ENCODE measurements around the gene CCDC97. TPM values are rescaled to one million over a fixed set of nuclear protein-coding genes. Genes with fewer than 3 reads are reported as not detected.

CCDC97 gene
- total RNA-seq, 2 donors from 2014 or later, result 35.1 to 40.9 TPM

DNA sequence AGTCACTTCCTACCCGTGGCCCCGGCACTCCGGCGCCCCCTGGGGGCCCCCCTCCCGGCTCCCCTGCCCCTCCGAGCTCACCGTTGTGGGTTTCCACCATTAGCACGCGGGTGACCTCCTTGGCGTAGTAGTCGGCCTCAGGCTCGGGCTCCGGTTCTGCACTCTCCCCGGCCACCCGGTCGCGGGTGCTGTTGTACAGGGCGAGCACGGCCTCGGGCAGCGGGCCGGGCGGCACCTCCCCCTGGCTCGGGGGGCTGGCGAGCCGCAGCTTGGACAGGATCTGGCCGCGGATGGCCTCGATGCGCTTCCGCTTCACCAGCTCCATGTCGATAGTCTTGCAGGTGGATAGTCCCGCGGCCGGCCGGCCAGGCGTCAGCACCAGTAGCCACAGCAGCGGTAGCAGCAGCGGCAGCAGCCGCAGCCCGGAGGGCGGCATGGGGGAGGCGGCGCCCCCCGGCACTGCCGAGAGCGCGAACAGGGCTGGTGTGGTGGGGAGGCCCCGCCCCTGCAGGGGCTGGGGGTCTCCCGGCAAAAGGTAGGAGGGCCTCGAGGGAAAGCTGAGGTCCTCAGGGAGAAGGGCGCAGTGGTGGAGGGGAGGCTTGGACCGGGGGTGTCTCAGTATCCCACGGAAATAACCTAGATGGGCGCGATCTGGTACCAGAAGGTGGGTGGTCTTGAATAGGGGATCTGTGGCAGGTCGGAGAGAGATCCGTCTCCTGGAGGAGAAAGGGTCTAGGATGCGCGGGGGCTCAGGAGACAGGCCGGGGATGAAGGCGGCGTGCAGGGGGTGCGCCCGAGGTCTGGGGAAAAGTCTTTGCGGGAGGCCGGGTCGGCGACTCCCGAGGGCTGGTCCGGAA is 42.9 kb downstream of the CCDC97 start:
- H3K9me3 Mint-ChIP-seq, result no peaks in the 10 kb centered on the region

GRCh38 chr19:41353466-41354342 is 43.7 kb downstream of the CCDC97 start, which contains the start of gene TGFB1:
TSS of gene TGFB1 (minus strand) at chr19:41353922. CDS start at chr19:41353044, 878 bp downstream.
- no peaks in the 10 kb centered on the region for H3K27me3 Mint-ChIP-seq
- H3K36me3 Mint-ChIP-seq (ENCODE audit: low read depth), result peaks cover 50% of the 10 kb centered on the region

More for the DNA sequence above, 42.9 kb downstream of the CCDC97 start:
- H3K4me3 Mint-ChIP-seq, result peak overlapping the region; percentile 98
- H3K4me1 Mint-ChIP-seq, result peaks cover 50% of the 10 kb centered on the region
- H3K36me3 Mint-ChIP-seq (ENCODE audit: low read depth), result peaks cover 58% of the 10 kb centered on the region
- peak overlapping the region; percentile 94 for H3K27ac Mint-ChIP-seq
- no peaks in the 10 kb centered on the region for H3K27me3 Mint-ChIP-seq
- peak; percentile 18 for ATAC-seq (replicated peaks)

DNA sequence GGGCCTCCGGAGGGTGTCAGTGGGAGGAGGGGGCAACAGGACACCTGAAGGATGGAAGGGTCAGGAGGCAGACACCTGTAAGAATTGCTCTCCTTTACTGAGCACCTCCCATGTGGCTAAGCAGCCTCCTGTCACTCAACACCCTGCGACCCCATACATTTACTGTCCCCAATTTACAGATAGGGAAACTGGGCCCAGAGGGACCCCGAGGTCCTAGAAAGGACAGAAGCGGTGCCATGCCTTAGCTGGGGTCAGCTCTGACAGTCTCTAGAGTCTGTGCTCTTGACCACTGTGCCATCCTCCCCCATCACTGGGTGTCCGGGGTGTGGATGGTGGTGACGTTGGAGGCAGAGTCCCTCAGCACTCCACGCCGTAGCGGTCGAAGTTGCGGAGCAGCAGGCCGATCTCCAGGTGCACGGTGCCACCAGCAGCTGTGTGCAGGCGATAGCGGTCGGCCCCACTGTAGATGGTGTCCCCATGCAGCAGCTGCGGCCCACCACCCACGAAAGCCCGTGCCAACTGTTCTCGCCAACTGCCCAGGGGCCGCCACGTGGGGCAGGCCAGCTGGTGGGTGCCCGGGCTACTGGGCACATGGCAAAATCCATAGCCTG is 44.5 kb downstream of the CCDC97 start:
- H3K4me3 Mint-ChIP-seq, result peak overlapping the region; percentile 76
- ATAC-seq (replicated peaks), result no peak
- peak overlapping the region; percentile 84 for H3K27ac Mint-ChIP-seq
- peaks cover 42% of the 10 kb centered on the region for H3K36me3 Mint-ChIP-seq (ENCODE audit: low read depth)
- H3K9me3 Mint-ChIP-seq, result no peaks in the 10 kb centered on the region
- H3K27me3 Mint-ChIP-seq, result no peaks in the 10 kb centered on the region
- peaks cover 44% of the 10 kb centered on the region for H3K4me1 Mint-ChIP-seq

More at GRCh38 chr19:41353466-41354342, 43.7 kb downstream of the CCDC97 start, which contains the start of gene TGFB1:
- peak; percentile 48 for ATAC-seq (replicated peaks)
- peak within 1 kb of the TSS; percentile 98 for H3K4me3 Mint-ChIP-seq
- peaks cover 51% of the 10 kb centered on the region for H3K4me1 Mint-ChIP-seq
- H3K9me3 Mint-ChIP-seq, result no peaks in the 10 kb centered on the region
- peak within 1 kb of the TSS; percentile 94 for H3K27ac Mint-ChIP-seq

DNA sequence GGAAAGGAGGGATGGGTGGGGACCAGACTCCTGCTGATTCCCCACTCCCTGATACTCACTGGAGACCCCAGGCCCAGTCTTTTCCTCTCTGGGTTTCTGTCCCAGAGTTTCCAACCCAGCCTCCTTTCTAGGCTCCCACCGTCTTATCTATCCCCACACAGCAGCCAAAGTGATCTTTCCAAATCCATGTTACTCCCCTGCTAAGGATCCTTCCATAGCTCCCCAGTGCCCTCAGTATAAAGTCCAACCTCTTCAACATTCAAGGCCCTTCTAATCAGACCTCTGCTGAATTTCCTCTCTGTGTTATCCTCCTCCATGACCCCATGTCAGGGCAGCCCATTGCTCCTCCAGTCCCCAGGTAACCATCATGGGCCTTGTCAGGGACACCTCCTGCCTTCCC is 45.1 kb downstream of the CCDC97 start:
- H3K27me3 Mint-ChIP-seq, result no peaks in the 10 kb centered on the region
- H3K27ac Mint-ChIP-seq, result peak overlapping the region; percentile 94
- H3K36me3 Mint-ChIP-seq (ENCODE audit: low read depth), result peaks cover 36% of the 10 kb centered on the region
- H3K4me3 Mint-ChIP-seq, result peak overlapping the region; percentile 76
- ATAC-seq (replicated peaks), result no peak
- H3K9me3 Mint-ChIP-seq, result no peaks in the 10 kb centered on the region
- H3K4me1 Mint-ChIP-seq, result peaks cover 40% of the 10 kb centered on the region

- no peaks in the 10 kb centered on the region for H3K27me3 Mint-ChIP-seq
- H3K4me1 Mint-ChIP-seq, result peaks cover 40% of the 10 kb centered on the region
- H3K27ac Mint-ChIP-seq, result peak overlapping the region; percentile 94
- H3K4me3 Mint-ChIP-seq, result peak overlapping the region; percentile 76
- peaks cover 29% of the 10 kb centered on the region for H3K36me3 Mint-ChIP-seq (ENCODE audit: low read depth)
- H3K9me3 Mint-ChIP-seq, result no peaks in the 10 kb centered on the region
- ATAC-seq (replicated peaks), result no peak
Observed at GRCh38 chr19:41355802-41356201, 45.8 kb downstream of the CCDC97 start.

DNA sequence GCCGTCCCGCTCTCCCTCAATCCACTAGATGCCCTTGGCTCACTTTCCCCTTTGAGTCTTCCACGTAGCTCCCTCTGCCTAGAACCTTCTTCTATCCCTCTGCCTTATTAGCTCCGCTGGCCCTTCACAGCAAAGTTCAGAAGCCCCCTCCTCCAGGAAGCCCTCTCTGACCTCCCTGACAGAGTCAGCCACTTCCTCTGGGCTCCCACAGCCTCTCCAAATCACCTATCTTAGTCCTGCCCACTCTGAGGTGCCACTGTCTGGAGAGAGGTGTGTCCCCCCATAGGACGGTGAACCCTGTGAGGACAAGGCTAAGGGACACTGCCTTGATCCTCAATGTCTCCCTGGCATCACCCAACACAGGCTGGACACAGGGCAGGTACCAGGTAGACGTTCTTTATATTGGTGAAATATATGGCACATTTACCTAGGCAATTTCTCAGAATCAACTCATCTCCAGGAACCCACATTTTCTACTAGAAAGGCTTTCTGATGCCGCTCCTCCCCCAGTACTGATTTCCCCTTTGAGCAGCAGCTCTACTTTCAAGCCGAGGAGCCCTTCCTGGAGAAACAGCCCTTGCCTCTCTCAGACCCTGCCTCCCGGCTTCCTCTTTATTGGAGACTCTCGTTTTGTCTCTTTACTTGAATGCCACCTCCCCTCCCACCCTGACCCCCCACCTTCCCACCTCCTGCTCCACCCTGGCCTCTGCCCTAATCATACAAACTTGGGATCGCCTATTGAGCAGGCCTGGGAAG is 47.2 kb downstream of the CCDC97 start:
- Mint-ChIP-seq H3K4me3 (peak overlapping the region; percentile 76), H3K9me3 (no peaks in the 10 kb centered on the region), H3K4me1 (peaks cover 40% of the 10 kb centered on the region), H3K27me3 (no peaks in the 10 kb centered on the region), H3K27ac (peak overlapping the region; percentile 94), H3K36me3 (ENCODE audit: low read depth) (peaks cover 16% of the 10 kb centered on the region)
- ATAC-seq (replicated peaks), result no peak

GRCh38 chr19:41357746-41358145 is 47.8 kb downstream of the CCDC97 start:
- H3K4me1 Mint-ChIP-seq, result peaks cover 44% of the 10 kb centered on the region
- ATAC-seq (replicated peaks), result no peak

GRCh38 chr19:41359741-41360140 is 49.8 kb downstream of the CCDC97 start:
- no peak for ATAC-seq (replicated peaks)
- Mint-ChIP-seq H3K27ac (peak overlapping the region; percentile 61), H3K4me1 (peaks cover 39% of the 10 kb centered on the region)

More at GRCh38 chr19:41357746-41358145, 47.8 kb downstream of the CCDC97 start:
- Mint-ChIP-seq H3K27me3 (no peaks in the 10 kb centered on the region), H3K9me3 (no peaks in the 10 kb centered on the region), H3K27ac (peak overlapping the region; percentile 94), H3K4me3 (peak overlapping the region; percentile 76), H3K36me3 (ENCODE audit: low read depth) (peaks cover 12% of the 10 kb centered on the region)

GRCh38 chr19:41362143-41362847 is 52.3 kb downstream of the CCDC97 start:
- H3K36me3 Mint-ChIP-seq (ENCODE audit: low read depth), result peaks cover 6% of the 10 kb centered on the region
- peak overlapping the region; percentile 94 for H3K4me3 Mint-ChIP-seq

More at GRCh38 chr19:41359741-41360140, 49.8 kb downstream of the CCDC97 start:
- H3K9me3 Mint-ChIP-seq, result no peaks in the 10 kb centered on the region
- H3K36me3 Mint-ChIP-seq (ENCODE audit: low read depth), result peaks cover 11% of the 10 kb centered on the region
- H3K4me3 Mint-ChIP-seq, result no peak overlapping the region
- no peaks in the 10 kb centered on the region for H3K27me3 Mint-ChIP-seq

DNA sequence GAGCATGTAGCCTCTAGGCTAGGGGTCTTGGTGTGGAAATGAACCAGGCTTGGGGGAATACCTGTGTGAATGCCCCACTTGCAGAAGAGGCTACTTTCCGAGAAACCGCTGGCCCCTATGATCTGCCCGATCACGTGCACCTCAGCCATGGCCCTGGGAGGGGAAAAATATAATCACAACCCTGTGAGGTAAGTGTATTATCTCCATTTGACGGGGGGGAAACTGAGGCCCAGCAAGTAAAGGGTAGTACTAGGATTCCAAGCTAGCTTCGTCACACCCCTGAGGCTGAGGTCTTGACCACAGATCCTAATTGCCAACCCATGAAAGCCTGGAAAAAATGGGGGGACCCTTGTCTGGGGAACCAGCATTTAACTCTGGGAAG is 53.4 kb downstream of the CCDC97 start:
- Mint-ChIP-seq H3K4me3 (peak overlapping the region; percentile 94), H3K27me3 (no peaks in the 10 kb centered on the region), H3K9me3 (no peaks in the 10 kb centered on the region), H3K36me3 (ENCODE audit: low read depth) (peaks cover 6% of the 10 kb centered on the region), H3K4me1 (peaks cover 7% of the 10 kb centered on the region), H3K27ac (peak overlapping the region; percentile 98)
- no peak for ATAC-seq (replicated peaks)

More at GRCh38 chr19:41362143-41362847, 52.3 kb downstream of the CCDC97 start:
- ATAC-seq (replicated peaks), result no peak
- Mint-ChIP-seq H3K27ac (peak overlapping the region; percentile 98), H3K4me1 (peaks cover 17% of the 10 kb centered on the region), H3K27me3 (no peaks in the 10 kb centered on the region), H3K9me3 (no peaks in the 10 kb centered on the region)

DNA sequence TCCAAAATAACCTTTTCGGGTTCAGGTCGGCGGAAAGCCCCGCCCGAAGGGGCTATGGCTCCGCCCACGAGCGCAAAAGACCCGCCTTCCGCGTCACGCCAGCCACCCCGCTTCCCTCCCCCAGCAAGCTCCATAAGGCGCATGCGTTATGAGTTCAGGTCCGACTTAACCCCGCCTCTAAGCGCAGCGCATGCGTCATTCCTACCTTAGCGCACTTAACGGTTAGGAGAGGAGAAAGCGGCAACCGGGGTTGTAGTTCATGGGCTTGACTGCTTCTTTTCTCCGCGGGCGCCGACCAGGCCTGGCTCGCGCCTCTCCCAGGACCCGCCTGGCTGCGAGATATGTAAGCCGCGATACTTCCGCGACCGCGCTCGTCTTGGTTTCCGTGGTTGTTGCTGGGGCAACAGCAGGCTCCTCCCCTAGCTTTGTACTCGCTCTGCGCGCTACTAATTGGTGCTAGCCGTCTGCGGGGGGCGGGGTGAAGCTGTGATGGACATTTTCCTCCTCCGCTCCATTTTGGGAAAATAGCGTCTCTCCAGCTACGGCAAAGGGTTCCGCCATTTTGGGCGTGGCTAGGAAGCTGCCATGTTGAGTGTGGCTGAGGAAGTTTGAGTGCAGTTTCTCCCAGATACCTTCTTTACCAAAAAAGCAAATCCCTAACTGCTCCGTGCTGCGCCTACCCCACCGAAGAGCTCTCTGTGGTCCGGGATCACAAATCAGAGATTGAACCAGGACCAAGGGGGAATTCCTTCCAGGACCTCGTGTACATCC is 54.0 kb downstream of the CCDC97 start, which contains the start of gene B9D2:
Gene B9D2 (minus strand): TSS at position 397 of the 771 bp plus-strand sequence. CDS start 630 bp downstream, outside the sequence.
- Mint-ChIP-seq H3K27me3 (no peaks in the 10 kb centered on the region), H3K36me3 (ENCODE audit: low read depth) (peaks cover 6% of the 10 kb centered on the region), H3K4me3 (peak within 1 kb of the TSS; percentile 94), H3K27ac (peak within 1 kb of the TSS; percentile 98), H3K9me3 (no peaks in the 10 kb centered on the region), H3K4me1 (peaks cover 5% of the 10 kb centered on the region)
- peak; percentile 98 for ATAC-seq (replicated peaks)
